GM23338 (cell line): ENCODE measurements around the gene PHAX. TPM values are rescaled to one million over a fixed set of nuclear protein-coding genes. Genes with fewer than 3 reads are reported as not detected.

ENCODE experiments used
- ATAC-seq: fragments of 200-7000 bp; cut with Tn5 transposase; 3 replicates; pipeline ENCODE4 v1.9.1; 2020
- DNase-seq: peaks from one replicate; pipeline ENCODE4 v3.0.0-alpha.2; 2015; ENCODE audit warnings: low spot score
- H2AFZ ChIP-seq: fragments of 200-600 bp; sonication (generic); 2 replicates; pipeline ENCODE4 v1.8.0; 2016; ENCODE audit warnings: antibody characterized with exemption, mild to moderate bottlenecking, moderate library complexity
- H3F3A ChIP-seq: fragments of 200-600 bp; sonication (generic); replicated peaks from 2 replicates; pipeline ENCODE4 v1.8.0; 2017; ENCODE audit warnings: antibody characterized with exemption, mixed run types, low read depth
- H3K27ac ChIP-seq: fragments of 200-600 bp; sonication (generic); 2 replicates; pipeline ENCODE4 v1.6.1; 2016; ENCODE audit warnings: low read depth
- H3K27me3 ChIP-seq: fragments of 200-600 bp; sonication (generic); 2 replicates; pipeline ENCODE4 v1.8.0; 2016; ENCODE audit warnings: mild to moderate bottlenecking, mixed run types, moderate library complexity; ENCODE audit not compliant: insufficient read depth
- H3K36me3 ChIP-seq: fragments of 200-600 bp; sonication (generic); 2 replicates; pipeline ENCODE4 v1.8.0; 2016; ENCODE audit warnings: mild to moderate bottlenecking; ENCODE audit not compliant: insufficient read depth
- H3K4me1 ChIP-seq: fragments of 200-600 bp; sonication (generic); 2 replicates; pipeline ENCODE4 v1.8.0; 2016; ENCODE audit warnings: mild to moderate bottlenecking, moderate library complexity; ENCODE audit not compliant: insufficient read depth
- H3K4me2 ChIP-seq: fragments of 200-600 bp; sonication (generic); 2 replicates; pipeline ENCODE4 v1.7.1; 2017; ENCODE audit warnings: mixed run types
- H3K4me3 ChIP-seq: fragments of 200-600 bp; sonication (generic); 2 replicates; pipeline ENCODE4 v1.6.1; 2016; ENCODE audit warnings: mixed run types
- H3K79me2 ChIP-seq: fragments of 200-600 bp; sonication (generic); replicated peaks from 2 replicates; pipeline ENCODE4 v1.8.0; 2017; ENCODE audit warnings: mild to moderate bottlenecking; ENCODE audit not compliant: insufficient read depth
- H3K9me2 ChIP-seq: fragments of 200-600 bp; sonication (generic); 2 replicates; pipeline ENCODE4 v1.8.0; 2017; ENCODE audit not compliant: insufficient read depth
- H4K20me1 ChIP-seq: fragments of 200-600 bp; sonication (generic); replicated peaks from 2 replicates; pipeline ENCODE4 v1.8.0; 2017; ENCODE audit warnings: mild to moderate bottlenecking; ENCODE audit not compliant: insufficient read depth
- H3K27ac Mint-ChIP-seq: 2 replicates; pipeline ENCODE4 v1.8.0; 2020; ENCODE audit warnings: inconsistent platforms, mild to moderate bottlenecking, moderate library complexity, mixed read lengths
- H3K27me3 Mint-ChIP-seq: 3 replicates; pipeline ENCODE4 v1.8.0; 2022; ENCODE audit warnings: low read depth, mild to moderate bottlenecking, moderate library complexity, mixed read lengths, inconsistent platforms; ENCODE audit not compliant: insufficient read depth, poor library complexity
- H3K36me3 Mint-ChIP-seq: 3 replicates; pipeline ENCODE4 v1.8.0; 2021; ENCODE audit warnings: low read depth, mild to moderate bottlenecking, inconsistent platforms, moderate library complexity, mixed read lengths
- H3K4me1 Mint-ChIP-seq: 3 replicates; pipeline ENCODE4 v1.8.0; 2020; ENCODE audit warnings: mild to moderate bottlenecking, inconsistent platforms, mixed read lengths
- H3K4me3 Mint-ChIP-seq: 3 replicates; pipeline ENCODE4 v1.8.0; 2021; ENCODE audit warnings: moderate library complexity, mild to moderate bottlenecking, inconsistent platforms, mixed read lengths
- H3K9me3 Mint-ChIP-seq: 3 replicates; pipeline ENCODE4 v1.8.0; 2020; ENCODE audit warnings: moderate library complexity, mild to moderate bottlenecking, inconsistent platforms, mixed read lengths
- CREB1 ChIP-seq: fragments of 250-450 bp; sonication (Bioruptor Pico); IDR thresholded peaks from 2 replicates; pipeline ENCODE4 v1.5.0; 2020; ENCODE audit warnings: low read depth, mild to moderate bottlenecking, moderate library complexity
- CTCF ChIP-seq, 2 experiments: fragments of 200-600 bp in 1 of 2; sonication (generic) in 1 of 2; conservative IDR thresholded peaks; 2 replicates each; pipeline versions ENCODE4 v1.5.1 to v1.6.1; 2016 to 2017; ENCODE audit warnings: antibody characterized with exemption in 2 of 2, low read depth in 2 of 2, mild to moderate bottlenecking in 2 of 2, moderate library complexity in 1 of 2
- EZH2 ChIP-seq: fragments of 200-600 bp; sonication (generic); IDR thresholded peaks from one replicate; pipeline ENCODE4 v1.8.0; 2017; ENCODE audit warnings: antibody characterized with exemption, mild to moderate bottlenecking, low read depth; ENCODE audit not compliant: unreplicated experiment
- JUNB ChIP-seq: IDR thresholded peaks from one replicate; pipeline ENCODE4 v1.6.1; 2016; ENCODE audit warnings: antibody characterized with exemption; ENCODE audit not compliant: unreplicated experiment
- NANOG ChIP-seq: IDR thresholded peaks from 2 replicates; pipeline ENCODE4 v1.6.1; 2016; ENCODE audit warnings: antibody characterized with exemption, borderline replicate concordance
- POLR2AphosphoS5 ChIP-seq: IDR thresholded peaks from 2 replicates; pipeline ENCODE4 v1.6.1; 2016; ENCODE audit warnings: antibody characterized with exemption, low read depth
- ZNF114 ChIP-seq: fragments of 250-450 bp; sonication (Bioruptor Pico); IDR thresholded peaks from 2 replicates; pipeline ENCODE4 v1.5.0; 2020; ENCODE audit warnings: mild to moderate bottlenecking, moderate library complexity
- polyA plus RNA-seq: library from polyadenylated mRNA; unstranded; fragments of >200 nt; fragmentation: Nextera tagmentation; extraction: Ambion mirVana; gene quantifications from 2 replicates; pipeline ENCODE4 v1.2.1, GENCODE V29; 2016
- total RNA-seq: library from RNA; depleted of rRNA; stranded (reverse); fragments of >200 nt; shearing (Covaris generic); gene quantifications from 2 replicates; pipeline ENCODE4 v1.2.3, GENCODE V29; 2014
- TF ChIP-seq, protein P1 (sequence below): IDR thresholded peaks from one replicate; pipeline ENCODE4 v1.6.1; 2018; ENCODE audit warnings: antibody characterized with exemption; ENCODE audit not compliant: unreplicated experiment
- TF ChIP-seq, protein P2 (sequence below): IDR thresholded peaks from 2 replicates; pipeline ENCODE4 v1.6.1; 2016; ENCODE audit warnings: antibody characterized with exemption

The PHAX gene
- total and polyA plus RNA-seq, 2 experiments from 2014 or later: 75.9 to 140 TPM

DNA sequence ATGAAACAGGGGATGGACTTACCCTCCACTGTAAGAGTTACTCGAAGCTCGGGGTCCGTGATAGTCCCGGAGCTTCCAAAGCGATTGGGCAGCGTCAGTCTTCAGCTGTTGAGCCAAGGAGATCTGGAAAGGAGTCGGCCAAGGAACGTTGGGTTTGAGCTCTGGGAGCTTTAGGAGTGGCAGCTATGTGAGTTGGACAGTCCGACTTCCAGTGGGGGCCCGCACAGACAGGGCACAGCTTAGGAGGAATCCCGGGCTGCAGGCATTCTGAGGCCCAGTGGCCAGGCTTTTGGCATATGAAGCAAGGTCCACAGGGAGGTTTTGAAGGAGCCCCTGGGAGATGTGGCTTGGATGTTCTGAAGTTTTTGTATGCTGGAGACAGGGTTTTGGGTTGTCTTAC is 72.7 kb downstream of the PHAX start:
- peak overlapping the region; percentile 70 for H3K4me2 ChIP-seq
- H2AFZ ChIP-seq: peak overlapping the region; percentile 83; the same call in 1 of the 2 replicates
- peaks cover 23% of the 10 kb centered on the region for H3K4me1 ChIP-seq
- no peaks in the 10 kb centered on the region for H4K20me1 ChIP-seq
- H3K79me2 ChIP-seq: no peaks in the 10 kb centered on the region
- peak; percentile 14; the same call in 1 of the 3 replicates for ATAC-seq
- no peaks in the 10 kb centered on the region for H3K9me3 Mint-ChIP-seq
- H3K4me3 ChIP-seq: peak overlapping the region; percentile 33; the same call in 1 of the 2 replicates
- no peak for DNase-seq
- H3F3A ChIP-seq: no peaks in the 10 kb centered on the region
- H3K9me2 ChIP-seq: no peaks in the 10 kb centered on the region
- TF ChIP-seq EZH2: no peak
- TF ChIP-seq POLR2AphosphoS5: no peak
- no peak for TF ChIP-seq CREB1 (CRISPR knock-in tag)
- no peak for TF ChIP-seq CTCF (conservative IDR thresholded peaks at IDR 0.05; ENCODE audit: low read depth in 2 of 2)
- TF ChIP-seq, protein P1, sequence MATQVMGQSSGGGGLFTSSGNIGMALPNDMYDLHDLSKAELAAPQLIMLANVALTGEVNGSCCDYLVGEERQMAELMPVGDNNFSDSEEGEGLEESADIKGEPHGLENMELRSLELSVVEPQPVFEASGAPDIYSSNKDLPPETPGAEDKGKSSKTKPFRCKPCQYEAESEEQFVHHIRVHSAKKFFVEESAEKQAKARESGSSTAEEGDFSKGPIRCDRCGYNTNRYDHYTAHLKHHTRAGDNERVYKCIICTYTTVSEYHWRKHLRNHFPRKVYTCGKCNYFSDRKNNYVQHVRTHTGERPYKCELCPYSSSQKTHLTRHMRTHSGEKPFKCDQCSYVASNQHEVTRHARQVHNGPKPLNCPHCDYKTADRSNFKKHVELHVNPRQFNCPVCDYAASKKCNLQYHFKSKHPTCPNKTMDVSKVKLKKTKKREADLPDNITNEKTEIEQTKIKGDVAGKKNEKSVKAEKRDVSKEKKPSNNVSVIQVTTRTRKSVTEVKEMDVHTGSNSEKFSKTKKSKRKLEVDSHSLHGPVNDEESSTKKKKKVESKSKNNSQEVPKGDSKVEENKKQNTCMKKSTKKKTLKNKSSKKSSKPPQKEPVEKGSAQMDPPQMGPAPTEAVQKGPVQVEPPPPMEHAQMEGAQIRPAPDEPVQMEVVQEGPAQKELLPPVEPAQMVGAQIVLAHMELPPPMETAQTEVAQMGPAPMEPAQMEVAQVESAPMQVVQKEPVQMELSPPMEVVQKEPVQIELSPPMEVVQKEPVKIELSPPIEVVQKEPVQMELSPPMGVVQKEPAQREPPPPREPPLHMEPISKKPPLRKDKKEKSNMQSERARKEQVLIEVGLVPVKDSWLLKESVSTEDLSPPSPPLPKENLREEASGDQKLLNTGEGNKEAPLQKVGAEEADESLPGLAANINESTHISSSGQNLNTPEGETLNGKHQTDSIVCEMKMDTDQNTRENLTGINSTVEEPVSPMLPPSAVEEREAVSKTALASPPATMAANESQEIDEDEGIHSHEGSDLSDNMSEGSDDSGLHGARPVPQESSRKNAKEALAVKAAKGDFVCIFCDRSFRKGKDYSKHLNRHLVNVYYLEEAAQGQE: no peak
- H3K27me3 ChIP-seq: no peaks in the 10 kb centered on the region
- H3K27ac ChIP-seq: peak overlapping the region; percentile 94
- peak overlapping the region; percentile 72 for H3K27ac Mint-ChIP-seq
- peaks cover 37% of the 10 kb centered on the region for H3K4me1 Mint-ChIP-seq
- H3K36me3 ChIP-seq: 0 out of 2 replicates have a peak, but pooled peaks cover 5% of the 10 kb centered on the region
- H3K36me3 Mint-ChIP-seq: peaks cover 3% of the 10 kb centered on the region; the same call in 1 of the 3 replicates
- H3K4me3 Mint-ChIP-seq: peak overlapping the region; percentile 28; the same call in 1 of the 3 replicates
- peaks cover 3% of the 10 kb centered on the region for H3K27me3 Mint-ChIP-seq

- H3K27me3 Mint-ChIP-seq: peaks cover 5% of the 10 kb centered on the region
- Histone ChIP-seq H3K4me1 (peaks cover 23% of the 10 kb centered on the region), H3K36me3 (0 out of 2 replicates have a peak, but pooled peaks cover 5% of the 10 kb centered on the region), H3K79me2 (no peaks in the 10 kb centered on the region), H3K4me2 (peak overlapping the region; percentile 70), H3K9me2 (no peaks in the 10 kb centered on the region), H4K20me1 (no peaks in the 10 kb centered on the region), H3K27ac (peak overlapping the region; percentile 94), H2AFZ (no peak overlapping the region), H3F3A (no peaks in the 10 kb centered on the region), H3K27me3 (no peaks in the 10 kb centered on the region), H3K4me3 (peak overlapping the region; percentile 33; the same call in 1 of the 2 replicates)
- ATAC-seq (peak; percentile 66), DNase-seq (peak; percentile 87)
- peaks cover 3% of the 10 kb centered on the region; the same call in 1 of the 3 replicates for H3K36me3 Mint-ChIP-seq
- peak overlapping the region; percentile 28 for H3K4me3 Mint-ChIP-seq
- H3K9me3 Mint-ChIP-seq: no peaks in the 10 kb centered on the region
- H3K4me1 Mint-ChIP-seq: peaks cover 39% of the 10 kb centered on the region
- peak overlapping the region; percentile 71 for H3K27ac Mint-ChIP-seq
- TF ChIP-seq CREB1 (CRISPR knock-in tag) (no peak), NANOG (no peak), EZH2 (no peak), POLR2AphosphoS5 (no peak), JUNB (no peak), ZNF114 (CRISPR knock-in tag) (no peak)
- TF ChIP-seq, protein P1: no peak
- TF ChIP-seq, protein P2, sequence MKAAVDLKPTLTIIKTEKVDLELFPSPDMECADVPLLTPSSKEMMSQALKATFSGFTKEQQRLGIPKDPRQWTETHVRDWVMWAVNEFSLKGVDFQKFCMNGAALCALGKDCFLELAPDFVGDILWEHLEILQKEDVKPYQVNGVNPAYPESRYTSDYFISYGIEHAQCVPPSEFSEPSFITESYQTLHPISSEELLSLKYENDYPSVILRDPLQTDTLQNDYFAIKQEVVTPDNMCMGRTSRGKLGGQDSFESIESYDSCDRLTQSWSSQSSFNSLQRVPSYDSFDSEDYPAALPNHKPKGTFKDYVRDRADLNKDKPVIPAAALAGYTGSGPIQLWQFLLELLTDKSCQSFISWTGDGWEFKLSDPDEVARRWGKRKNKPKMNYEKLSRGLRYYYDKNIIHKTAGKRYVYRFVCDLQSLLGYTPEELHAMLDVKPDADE: no peak
These were observed 73.4 kb downstream of the PHAX start for GRCh38 chr5:126674145-126674544.
